K562 (cell line): ENCODE data around the gene BCR. TPM values are rescaled to one million over a fixed set of nuclear protein-coding genes. Genes with fewer than 3 reads are reported as not detected.
"Not testable (repeated sequence)": the region's sequence is repeated elsewhere in the genome, so short reads cannot be mapped to it uniquely, and the experiment has no call there.

Experiments
- ATAC-seq: fragments of 200-7000 bp; cut with Tn5 transposase; 3 replicates; pipeline ENCODE4 v1.9.1; 2020; ENCODE audit warnings: moderate library complexity
- BruUV-seq: library from RNA; stranded (reverse); fragments of 400-500 nt; replicated peaks from 2 replicates; lab custom pipeline; 2021; lab: Mats Ljungman, UMichigan
- CTCF ChIA-PET: fragments of 300-600 bp; formaldehyde crosslinking; extraction: SDS; loops from one replicate; lab custom pipeline; 2021; ENCODE audit warnings: low intra/inter-chr PET ratio; lab: Yijun Ruan, JAX
- POLR2A ChIA-PET: fragments of 300-600, 350-650 bp; sonication (Branson Sonifier 250); formaldehyde crosslinking; extraction: SDS; loops from one replicate; lab custom pipeline; 2021; ENCODE audit warnings: antibody characterized with exemption, inconsistent platforms; lab: Yijun Ruan, JAX
- DNase-seq, 4 experiments: peaks; one replicate each; pipeline versions ENCODE4 v3.0.0 to v3.0.0-alpha.2; 2011 to 2018; ENCODE audit warnings: low spot score in 3 of 4, mixed read lengths in 3 of 4; ENCODE audit errors: extremely low read depth in 1 of 4
- FAIRE-seq: peaks from 2 replicates; lab custom pipeline; 2011; peaks lifted over from hg19 to GRCh38; lab: Jason Lieb, UNC
- H2AFZ ChIP-seq: 2 replicates; pipeline ENCODE4 v1.6.0; 2011; ENCODE audit warnings: low read depth, low read length, control low read depth, inconsistent platforms
- H3K27ac ChIP-seq: fragments of 200-600 bp; 3 replicates; pipeline ENCODE4 v1.8.0; 2011; ENCODE audit warnings: low read depth, mild to moderate bottlenecking, control low read depth, inconsistent platforms, low read length, moderate library complexity, mixed read lengths; ENCODE audit errors: extremely low read depth
- H3K27me3 ChIP-seq, 2 experiments: fragments of 300-600 bp in 1 of 2; 2 replicates in 1 of 2; 3 replicates in 1 of 2; pipeline versions ENCODE4 v1.6.0 to v1.8.0; 2011; ENCODE audit warnings: inconsistent platforms in 2 of 2, low read length in 2 of 2, mild to moderate bottlenecking in 1 of 2, mixed read lengths in 1 of 2, moderate library complexity in 1 of 2; ENCODE audit not compliant: control insufficient read depth in 2 of 2, insufficient read depth in 2 of 2
- H3K36me3 ChIP-seq: fragments of 300-600 bp; 3 replicates; pipeline ENCODE4 v1.8.0; 2011; ENCODE audit warnings: mild to moderate bottlenecking, low read length, inconsistent platforms; ENCODE audit not compliant: control insufficient read depth, insufficient read depth
- H3K4me1 ChIP-seq, 2 experiments: fragments of 200-600 bp in 1 of 2; replicated peaks in 1 of 2; 2 replicates in 1 of 2; 3 replicates in 1 of 2; pipeline versions ENCODE4 v1.5.1 to v1.8.0; 2011; ENCODE audit warnings: inconsistent platforms in 2 of 2, low read length in 2 of 2, mild to moderate bottlenecking in 1 of 2, mixed read lengths in 1 of 2, moderate library complexity in 1 of 2; ENCODE audit not compliant: control insufficient read depth in 2 of 2, insufficient read depth in 2 of 2
- H3K4me2 ChIP-seq: 2 replicates; pipeline ENCODE4 v1.6.1; 2011; ENCODE audit warnings: low read length, control low read depth, inconsistent platforms, mixed read lengths; ENCODE audit not compliant: insufficient read depth
- H3K4me3 ChIP-seq: fragments of 200-600 bp; sonication (generic), shearing (Covaris generic); 2 replicates; pipeline ENCODE4 v1.5.1; 2016; ENCODE audit warnings: control low read depth, inconsistent platforms
- H3K79me2 ChIP-seq: fragments of 200-600 bp; 3 replicates; pipeline ENCODE4 v1.8.0; 2011; ENCODE audit warnings: low read length, inconsistent platforms; ENCODE audit not compliant: control insufficient read depth, insufficient read depth
- H3K9ac ChIP-seq, 2 experiments: 2 replicates each; pipeline versions ENCODE4 v1.6.0 to v1.6.1; 2011; ENCODE audit warnings: low read depth in 2 of 2, low read length in 2 of 2, control low read depth in 1 of 2, inconsistent platforms in 1 of 2, mild to moderate bottlenecking in 1 of 2, mixed read lengths in 1 of 2; ENCODE audit not compliant: insufficient read depth in 1 of 2
- H3K9me1 ChIP-seq: one replicate; pipeline ENCODE4 v1.6.0; 2011; ENCODE audit warnings: inconsistent platforms, mild to moderate bottlenecking, low read length, moderate library complexity; ENCODE audit not compliant: control insufficient read depth, insufficient read depth
- H3K9me3 ChIP-seq: replicated peaks from 2 replicates; pipeline ENCODE4 v1.5.1; 2011; ENCODE audit warnings: low read depth, low read length, inconsistent platforms; ENCODE audit not compliant: control insufficient read depth, insufficient read depth
- H4K20me1 ChIP-seq: replicated peaks from 2 replicates; pipeline ENCODE4 v1.6.1; 2011; ENCODE audit warnings: low read length, inconsistent platforms, mixed read lengths; ENCODE audit not compliant: control insufficient read depth, insufficient read depth
- ARNT ChIP-seq, 2 experiments: fragments of 450-650 bp; IDR thresholded peaks; 2 replicates each; pipeline ENCODE4 v1.6.1; 2016; ENCODE audit warnings: mild to moderate bottlenecking in 1 of 2
- FOS ChIP-seq: IDR thresholded peaks from 3 replicates; pipeline ENCODE4 v1.6.1; 2011; ENCODE audit not compliant: insufficient read length; ENCODE audit errors: extremely low read depth
- MITF ChIP-seq: IDR thresholded peaks from 2 replicates; pipeline ENCODE4 v1.6.1; 2014; ENCODE audit warnings: antibody characterized with exemption
- ZFP1 ChIP-seq: fragments of 450-650 bp; formaldehyde crosslinking; IDR thresholded peaks from 2 replicates; pipeline ENCODE4 v1.4.0; 2020; ENCODE audit warnings: mild to moderate bottlenecking, mixed read lengths
- WGBS: fragments of 100-300 bp; shearing (Covaris generic); methylation state at CpG from one replicate; pipeline ENCODE4 v1.1.6; 2016; ENCODE audit warnings: low coverage, mixed read lengths; ENCODE audit not compliant: insufficient coverage; ENCODE audit errors: missing lambda C conversion rate; 5-methylcytosine and 5-hydroxymethylcytosine counted together
- in situ Hi-C: fragments of 300-500 bp; cut with MboI; formaldehyde crosslinking; loops from 4 replicates; pipeline ENCODE4 v1.15.0; 2018; ENCODE audit warnings: inconsistent platforms, mixed read lengths
- intact Hi-C: fragments of 100-400 bp; cut with micrococcal nuclease; formaldehyde crosslinking; loops from 2 replicates; pipeline ENCODE4 v1.14.2; 2022
- polyA plus RNA-seq, 8 experiments: library from polyadenylated mRNA; depleted of rRNA in 4 of 8; stranded (reverse) in 5 of 8; unstranded in 3 of 8; fragments of >200 nt; fragmentation: Nextera tagmentation in 2 of 8; fragmentation: Illumina TruSeq in 1 of 8; extraction: Ambion mirVana in 2 of 8; extraction: Trizol in 1 of 8; gene quantifications; 2 replicates each; pipeline versions ENCODE4 v1.2.1 to v1.2.3, GENCODE V29; 2011 to 2014; ENCODE audit warnings: inconsistent platforms in 1 of 8, missing spikeins in 1 of 8
- total RNA-seq, 7 experiments: library from RNA; depleted of rRNA in 6 of 7; stranded (reverse); fragments of >200 nt in 6 of 7; fragmentation: Illumina TruSeq in 2 of 7; extraction: Trizol in 2 of 7; gene quantifications; 2 replicates each; pipeline versions ENCODE4 v1.2.1 to v1.2.3, GENCODE V29; 2011 to 2021; ENCODE audit warnings: low replicate concordance in 1 of 7

The BCR gene
- total and polyA plus RNA-seq, 9 of the 15 experiments (the other 6 are each of a cell fraction or from before 2014, with no cell fraction given): 0.41 to 150 (median 45.6) TPM

GRCh38 chr22:23325183-23325582 is 144.9 kb downstream of the BCR start (continued):
- TF ChIP-seq MITF: no peak
- TF ChIP-seq ZFP1: no peak
- TF ChIP-seq FOS: no peak
- TF ChIP-seq ARNT (IDR thresholded peaks at IDR 0.05): no peak

GRCh38 chr22:23333822-23334221 is 153.5 kb downstream of the BCR start:
- H3K9me3 ChIP-seq, H3K9ac ChIP-seq, DNase-seq, CTCF ChIA-PET, H3K27ac ChIP-seq, H3K9me1 ChIP-seq, H4K20me1 ChIP-seq, H3K79me2 ChIP-seq, FAIRE-seq, H3K4me3 ChIP-seq, BruUV-seq, ATAC-seq, POLR2A ChIA-PET, H3K4me1 ChIP-seq, H3K27me3 ChIP-seq, in situ Hi-C loops, intact Hi-C loops, H2AFZ ChIP-seq, H3K4me2 ChIP-seq, H3K36me3 ChIP-seq: not testable (repeated sequence)

GRCh38 chr22:23337672-23338071 is 157.4 kb downstream of the BCR start:
- H3K4me3 ChIP-seq, H3K9me1 ChIP-seq, H4K20me1 ChIP-seq, DNase-seq, H3K9me3 ChIP-seq, H3K9ac ChIP-seq, H3K27ac ChIP-seq, intact Hi-C loops, H3K27me3 ChIP-seq, BruUV-seq, H2AFZ ChIP-seq, H3K4me1 ChIP-seq, FAIRE-seq, POLR2A ChIA-PET, ATAC-seq, H3K4me2 ChIP-seq, H3K79me2 ChIP-seq, CTCF ChIA-PET, H3K36me3 ChIP-seq: not testable (repeated sequence)
- WGBS: no CpG with 5 or more reads among the region's 9 CpGs
- in situ Hi-C loops: loop anchor here (5.0 kb wide), 1 partner anchor 885 kb away; no protein-coding TSS in a partner anchor

- in situ Hi-C loops: loop anchor here (5.0 to 10.0 kb wide), 2 partner anchors 953 to 1330 kb away; no protein-coding TSS in a partner anchor
Measured at GRCh38 chr22:23341942-23342695, 161.8 kb downstream of the BCR start.

More at GRCh38 chr22:23341942-23342695, 161.8 kb downstream of the BCR start:
- H3K4me1 ChIP-seq, DNase-seq, H3K4me2 ChIP-seq, H3K27me3 ChIP-seq, BruUV-seq, H4K20me1 ChIP-seq, H3K9me3 ChIP-seq, H2AFZ ChIP-seq, H3K79me2 ChIP-seq, intact Hi-C loops, H3K9ac ChIP-seq, H3K36me3 ChIP-seq, H3K9me1 ChIP-seq, CTCF ChIA-PET, H3K27ac ChIP-seq, H3K4me3 ChIP-seq, FAIRE-seq, POLR2A ChIA-PET, ATAC-seq: not testable (repeated sequence)
- 10% methylated on average over 9 of the region's 10 CpGs for WGBS
